Dendritic cell treated with granulocyte-macrophage colony-stimulating factor and Interleukin-4, amounts not matched to agents 40 ng/mL and 50 ng/mL, for 4 days (primary cell): ENCODE measurements around the gene NFATC3.
"Not testable (repeated sequence)": the region's sequence is repeated elsewhere in the genome, so short reads cannot be mapped to it uniquely, and the experiment has no call there.

Source experiments
- H3K27ac Mint-ChIP-seq: one replicate; pipeline ENCODE4 v1.8.0; 2022; ENCODE audit warnings: mild to moderate bottlenecking, mixed read lengths
- H3K27me3 Mint-ChIP-seq: one replicate; pipeline ENCODE4 v1.8.0; 2022; ENCODE audit warnings: mild to moderate bottlenecking, mixed read lengths
- H3K36me3 Mint-ChIP-seq: one replicate; pipeline ENCODE4 v1.8.0; 2022; ENCODE audit warnings: low read depth, mixed read lengths
- H3K4me1 Mint-ChIP-seq: one replicate; pipeline ENCODE4 v1.8.0; 2022; ENCODE audit warnings: low read depth, mixed read lengths
- H3K4me3 Mint-ChIP-seq: one replicate; pipeline ENCODE4 v1.8.0; 2022; ENCODE audit warnings: mild to moderate bottlenecking, moderate library complexity, mixed read lengths
- H3K9me3 Mint-ChIP-seq: one replicate; pipeline ENCODE4 v1.8.0; 2022; ENCODE audit warnings: mixed read lengths
- intact Hi-C: fragments of 100-400 bp; cut with micrococcal nuclease; formaldehyde crosslinking; loops from one replicate; pipeline ENCODE4 v1.15.0; 2022

NFATC3 gene

DNA sequence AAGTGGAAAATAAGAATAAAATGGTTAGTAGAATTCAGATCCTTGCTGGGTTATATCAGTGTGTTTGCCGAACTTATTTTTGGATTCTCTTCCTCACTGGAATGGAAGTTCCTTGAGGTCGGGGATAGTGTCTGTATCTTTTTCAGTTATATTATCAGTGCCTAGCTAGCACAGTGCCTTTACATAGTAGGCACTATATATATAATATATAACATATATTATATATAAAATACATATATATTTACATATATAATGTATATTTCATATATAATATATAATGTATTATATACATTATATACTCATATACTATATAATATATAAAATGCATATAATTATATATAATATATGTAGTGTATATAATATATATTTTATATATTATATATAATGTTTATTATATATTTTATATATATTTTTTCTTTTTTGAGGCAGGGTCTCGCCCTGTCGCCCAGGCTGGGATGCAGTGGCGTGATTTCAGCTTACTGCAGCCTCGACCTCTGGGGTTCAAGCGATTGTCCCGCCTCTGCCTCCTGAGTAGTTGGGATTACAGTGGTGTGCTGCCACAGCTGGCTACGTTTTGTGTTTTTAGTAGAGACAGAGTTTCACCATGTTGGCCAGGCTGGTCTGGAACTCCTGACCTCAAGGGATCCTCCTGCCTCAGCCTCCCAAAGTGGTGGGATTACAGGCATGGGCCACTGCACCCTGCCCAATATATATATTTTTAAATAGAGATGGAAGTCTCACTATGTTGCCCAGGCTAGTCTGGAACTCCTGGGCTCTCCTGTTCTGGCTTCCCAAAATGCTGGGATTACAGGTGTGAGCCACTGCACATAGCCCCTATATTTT lies 3.2 kb downstream of the NFATC3 start:
- H3K36me3 Mint-ChIP-seq: peaks cover 12% of the 10 kb centered on the region
- H3K4me3 Mint-ChIP-seq: no peak overlapping the region
- H3K27ac Mint-ChIP-seq: no peak overlapping the region
- H3K4me1 Mint-ChIP-seq: peaks cover 59% of the 10 kb centered on the region
- intact Hi-C loops: loop anchor here (5.0 kb wide), 1 partner anchor 281 kb away; the partner anchor contains the start of genes RANBP10 and TSNAXIP1
- no peaks in the 10 kb centered on the region for H3K27me3 Mint-ChIP-seq
- H3K9me3 Mint-ChIP-seq: no peaks in the 10 kb centered on the region

GRCh38 chr16:68089067-68089466 lies 3.9 kb downstream of the NFATC3 start:
- no peaks in the 10 kb centered on the region for H3K27me3 Mint-ChIP-seq
- intact Hi-C loops: loop anchor here (5.0 kb wide), 1 partner anchor 282 kb away; the partner anchor contains the start of genes RANBP10 and TSNAXIP1
- peaks cover 8% of the 10 kb centered on the region for H3K36me3 Mint-ChIP-seq
- H3K9me3 Mint-ChIP-seq: no peaks in the 10 kb centered on the region
- no peak overlapping the region for H3K27ac Mint-ChIP-seq
- peaks cover 54% of the 10 kb centered on the region for H3K4me1 Mint-ChIP-seq
- no peak overlapping the region for H3K4me3 Mint-ChIP-seq

GRCh38 chr16:68090130-68090529 lies 5.0 kb downstream of the NFATC3 start:
- no peaks in the 10 kb centered on the region for H3K27me3 Mint-ChIP-seq
- H3K4me1 Mint-ChIP-seq: peaks cover 61% of the 10 kb centered on the region
- H3K4me3 Mint-ChIP-seq: peak overlapping the region; percentile 42
- peak overlapping the region; percentile 37 for H3K27ac Mint-ChIP-seq
- peaks cover 8% of the 10 kb centered on the region for H3K36me3 Mint-ChIP-seq
- intact Hi-C loops: no loop called here
- H3K9me3 Mint-ChIP-seq: no peaks in the 10 kb centered on the region

DNA sequence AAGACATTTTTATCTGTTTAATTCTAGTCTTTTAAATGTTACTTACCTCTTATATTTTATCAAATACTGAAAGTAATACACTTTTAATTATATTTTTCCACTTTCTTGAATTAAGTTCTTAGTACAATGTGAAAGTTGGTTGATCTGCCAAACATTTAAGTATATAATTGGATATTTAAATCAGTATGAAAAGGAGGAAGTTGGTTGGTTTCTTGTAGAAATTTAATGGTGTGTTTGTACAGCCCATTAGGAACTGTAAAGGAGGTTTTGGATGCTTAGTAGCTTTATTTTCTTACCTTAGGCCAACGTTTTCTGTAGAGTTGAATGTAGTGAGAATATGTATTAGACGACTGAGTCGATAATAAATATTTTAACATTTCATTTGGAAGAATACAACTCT lies 5.4 kb downstream of the NFATC3 start:
- Mint-ChIP-seq H3K4me3 (no peak overlapping the region), H3K27me3 (no peaks in the 10 kb centered on the region), H3K9me3 (no peaks in the 10 kb centered on the region), H3K36me3 (peaks cover 8% of the 10 kb centered on the region), H3K4me1 (peaks cover 64% of the 10 kb centered on the region), H3K27ac (peak overlapping the region; percentile 37)
- intact Hi-C loops: no loop called here

DNA sequence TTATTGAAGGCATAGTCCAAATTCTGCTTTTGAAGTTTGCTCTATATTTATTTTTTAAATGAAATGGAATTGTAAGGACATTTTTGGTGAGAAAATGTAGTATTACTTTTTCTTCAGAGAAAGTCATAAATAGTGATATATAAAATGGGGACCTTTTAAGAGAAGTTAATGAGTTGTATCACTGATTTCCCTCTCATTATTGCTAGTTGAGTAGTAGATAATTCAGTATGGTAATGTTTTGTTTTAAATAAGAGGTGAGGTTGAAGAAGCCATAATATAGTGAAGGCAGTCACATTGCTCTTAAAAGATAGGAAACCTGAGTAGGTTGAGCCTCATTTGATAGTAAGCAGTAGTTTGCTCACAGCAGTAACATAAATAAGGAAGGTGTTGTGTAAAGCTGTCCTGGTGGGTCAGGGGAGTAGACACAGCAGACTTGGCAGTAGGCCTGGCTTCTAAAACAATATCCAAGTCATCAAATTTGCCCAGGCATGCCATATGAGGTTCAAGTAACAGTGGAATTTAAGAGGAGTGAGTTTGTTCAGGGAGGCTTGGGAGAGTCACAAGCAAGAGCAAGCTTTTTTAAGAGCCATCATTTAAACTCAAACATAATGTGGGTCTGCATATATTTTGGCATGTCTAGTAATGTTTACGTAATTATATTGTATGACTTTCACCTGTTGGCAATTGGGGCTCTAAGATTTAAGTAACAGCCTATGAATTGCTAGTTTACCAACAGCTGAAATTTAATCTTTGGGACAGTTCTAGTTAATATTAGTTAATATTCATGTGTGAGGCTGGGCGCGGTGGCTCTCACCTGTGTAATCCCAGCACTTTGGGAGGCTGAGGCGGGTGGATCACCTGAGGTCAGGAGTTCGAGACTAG lies 6.5 kb downstream of the NFATC3 start:
- Mint-ChIP-seq H3K4me3 (no peak overlapping the region), H3K27ac (no peak overlapping the region), H3K9me3 (no peaks in the 10 kb centered on the region), H3K36me3 (peaks cover 5% of the 10 kb centered on the region), H3K4me1 (peaks cover 74% of the 10 kb centered on the region), H3K27me3 (no peaks in the 10 kb centered on the region)
- intact Hi-C loops: no loop called here

DNA sequence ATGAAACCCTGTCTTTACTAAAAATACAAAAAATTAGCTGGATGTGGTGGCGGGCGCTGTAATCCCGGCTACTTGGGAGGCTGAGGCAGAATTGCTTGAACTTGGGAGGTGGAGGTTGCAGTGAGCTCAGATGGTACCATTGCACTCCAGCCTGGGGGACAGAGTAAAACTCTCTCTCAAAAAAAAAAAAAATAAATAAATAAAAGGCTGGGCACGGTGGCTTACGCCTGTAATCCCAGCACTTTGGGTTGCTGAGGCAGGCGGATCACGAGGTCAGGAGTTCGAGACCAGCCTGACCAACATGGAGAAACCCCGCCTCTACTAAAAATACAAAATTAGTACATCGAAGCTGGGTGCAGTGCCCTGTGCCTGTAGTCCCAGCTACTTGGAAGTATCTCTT lies 7.1 kb downstream of the NFATC3 start:
- H3K27ac Mint-ChIP-seq, H3K36me3 Mint-ChIP-seq, H3K9me3 Mint-ChIP-seq, intact Hi-C loops, H3K27me3 Mint-ChIP-seq, H3K4me3 Mint-ChIP-seq: not testable (repeated sequence)
- peaks cover 76% of the 10 kb centered on the region for H3K4me1 Mint-ChIP-seq

DNA sequence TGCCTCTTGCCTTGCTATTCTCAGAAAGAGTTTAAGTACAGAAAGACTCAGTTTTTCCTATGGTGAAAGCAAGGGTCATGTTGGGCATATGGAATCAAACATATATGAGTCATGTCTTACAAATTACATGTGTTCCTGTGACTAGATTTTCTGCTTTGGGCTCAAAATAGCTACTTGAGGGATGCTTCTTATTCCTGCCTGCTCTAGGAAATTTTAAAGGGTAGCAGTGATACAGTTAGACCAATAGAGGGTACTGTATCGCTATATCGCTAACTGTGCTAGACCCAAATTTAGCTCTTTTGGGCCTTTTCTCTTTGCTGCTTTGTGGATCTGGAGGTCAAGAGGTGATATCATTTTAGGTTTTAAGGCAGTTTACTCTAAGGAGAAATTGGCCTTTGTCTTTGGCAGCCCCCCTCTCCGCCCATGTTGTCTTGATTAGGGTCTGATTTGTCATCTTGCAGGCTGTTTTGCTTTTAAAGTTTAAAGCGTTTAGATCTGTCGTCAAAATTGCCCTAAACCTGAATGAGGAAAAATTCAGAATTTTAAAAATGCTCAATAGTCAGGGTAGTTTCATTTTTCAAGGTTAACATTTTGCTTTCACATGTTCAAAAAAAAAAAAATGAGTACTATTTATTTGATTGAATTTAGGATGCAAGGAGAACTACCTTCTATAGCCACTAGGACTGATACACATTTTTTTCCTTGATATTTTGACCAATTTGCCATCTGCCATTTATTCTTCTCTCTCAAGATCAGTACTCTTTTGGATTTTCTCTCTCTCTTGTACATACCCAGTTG lies 8.8 kb downstream of the NFATC3 start:
- H3K27me3 Mint-ChIP-seq: no peaks in the 10 kb centered on the region
- intact Hi-C loops: no loop called here
- H3K4me1 Mint-ChIP-seq: peaks cover 76% of the 10 kb centered on the region
- peaks cover 7% of the 10 kb centered on the region for H3K36me3 Mint-ChIP-seq
- no peak overlapping the region for H3K27ac Mint-ChIP-seq
- no peak overlapping the region for H3K4me3 Mint-ChIP-seq
- H3K9me3 Mint-ChIP-seq: no peaks in the 10 kb centered on the region

DNA sequence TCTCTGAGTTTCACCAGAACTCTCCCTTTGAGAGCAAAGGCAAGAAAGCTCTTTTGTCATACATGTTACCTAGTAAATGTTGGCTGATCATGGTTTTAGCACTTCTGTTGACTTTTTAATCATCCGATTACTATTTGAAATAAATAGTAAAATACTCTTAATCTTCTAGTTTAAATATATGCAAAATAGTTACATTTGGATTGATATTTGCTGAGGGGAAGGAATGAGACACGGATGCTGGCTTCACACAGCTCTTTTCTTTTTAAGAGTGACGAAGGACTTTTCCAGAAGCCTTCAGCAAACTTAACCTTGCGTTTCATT lies 9.4 kb downstream of the NFATC3 start:
- H3K36me3 Mint-ChIP-seq: peaks cover 7% of the 10 kb centered on the region
- intact Hi-C loops: no loop called here
- no peaks in the 10 kb centered on the region for H3K27me3 Mint-ChIP-seq
- H3K9me3 Mint-ChIP-seq: no peaks in the 10 kb centered on the region
- no peak overlapping the region for H3K27ac Mint-ChIP-seq
- H3K4me1 Mint-ChIP-seq: peaks cover 74% of the 10 kb centered on the region
- no peak overlapping the region for H3K4me3 Mint-ChIP-seq

DNA sequence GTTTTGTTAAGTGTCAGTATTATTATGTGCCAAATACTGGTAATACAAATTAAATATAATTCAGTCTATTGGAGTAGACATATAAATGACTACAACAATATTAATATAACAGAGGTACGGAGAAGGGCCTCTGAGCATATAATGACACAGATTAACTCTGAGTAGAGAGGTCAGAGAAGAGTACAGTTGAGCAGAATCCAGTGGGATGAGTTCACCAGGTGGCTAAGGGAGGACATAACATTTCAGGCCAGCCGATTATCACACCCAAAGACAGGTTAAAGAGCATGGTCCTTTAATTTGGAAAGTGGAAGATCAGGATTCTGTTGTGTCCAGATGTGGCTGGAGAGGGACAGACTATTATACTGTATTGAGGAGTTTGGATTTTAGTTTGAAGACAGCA lies 11.3 kb downstream of the NFATC3 start:
- Mint-ChIP-seq H3K9me3 (no peaks in the 10 kb centered on the region), H3K4me3 (no peak overlapping the region), H3K27ac (no peak overlapping the region), H3K36me3 (peaks cover 7% of the 10 kb centered on the region), H3K27me3 (no peaks in the 10 kb centered on the region), H3K4me1 (peaks cover 63% of the 10 kb centered on the region)
- intact Hi-C loops: no loop called here

GRCh38 chr16:68097088-68097487 lies 11.9 kb downstream of the NFATC3 start:
- no peak overlapping the region for H3K27ac Mint-ChIP-seq
- no peaks in the 10 kb centered on the region for H3K27me3 Mint-ChIP-seq
- H3K4me1 Mint-ChIP-seq: peaks cover 58% of the 10 kb centered on the region
- intact Hi-C loops: no loop called here
- H3K9me3 Mint-ChIP-seq: no peaks in the 10 kb centered on the region
- H3K4me3 Mint-ChIP-seq: no peak overlapping the region
- peaks cover 8% of the 10 kb centered on the region for H3K36me3 Mint-ChIP-seq

DNA sequence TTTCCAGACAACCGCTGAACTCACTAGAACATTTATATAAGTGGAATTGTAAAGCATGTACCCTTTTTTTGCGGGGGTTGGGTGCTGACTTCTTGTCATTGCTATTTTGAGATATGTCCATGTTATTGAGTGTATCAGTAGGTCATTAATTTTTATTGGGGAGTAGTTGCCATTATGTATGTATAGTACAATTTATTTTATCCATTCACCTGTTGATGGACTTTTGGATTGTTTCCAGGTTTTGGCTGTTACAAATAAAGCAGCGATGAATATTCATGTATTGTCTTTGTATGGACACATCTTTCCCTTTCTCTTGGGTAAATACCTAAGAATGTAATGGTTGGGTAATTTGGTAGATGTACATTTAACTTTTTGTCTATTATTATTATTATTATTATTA lies 12.7 kb downstream of the NFATC3 start:
- Mint-ChIP-seq H3K27ac (no peak overlapping the region), H3K9me3 (no peaks in the 10 kb centered on the region), H3K4me1 (peaks cover 60% of the 10 kb centered on the region), H3K27me3 (no peaks in the 10 kb centered on the region), H3K4me3 (no peak overlapping the region), H3K36me3 (peaks cover 13% of the 10 kb centered on the region)
- intact Hi-C loops: no loop called here

DNA sequence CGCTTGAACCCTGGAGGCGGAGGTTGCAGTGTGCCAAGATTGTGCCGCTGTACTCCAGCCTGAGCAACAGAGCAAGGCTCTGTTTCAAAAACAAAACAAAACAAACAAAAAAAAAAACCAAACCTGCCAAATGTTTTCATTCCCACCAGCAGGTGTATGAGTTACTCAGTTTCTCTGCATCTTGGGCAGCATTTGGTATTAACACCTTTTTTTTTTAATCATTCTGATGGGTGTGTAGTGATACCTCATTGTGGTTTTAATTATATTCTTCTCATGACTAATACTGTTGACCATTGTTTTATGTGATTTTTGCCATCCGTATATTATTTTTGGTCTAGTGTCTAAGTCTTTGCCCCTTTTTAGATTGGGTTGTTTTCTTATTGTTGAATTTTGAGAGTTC lies 15.3 kb downstream of the NFATC3 start:
- H3K27ac Mint-ChIP-seq: peak overlapping the region; percentile 20
- H3K36me3 Mint-ChIP-seq: peaks cover 23% of the 10 kb centered on the region
- peaks cover 50% of the 10 kb centered on the region for H3K4me1 Mint-ChIP-seq
- H3K27me3 Mint-ChIP-seq: no peaks in the 10 kb centered on the region
- H3K4me3 Mint-ChIP-seq: no peak overlapping the region
- H3K9me3 Mint-ChIP-seq: no peaks in the 10 kb centered on the region
- intact Hi-C loops: no loop called here

- peaks cover 49% of the 10 kb centered on the region for H3K4me1 Mint-ChIP-seq
- H3K27ac Mint-ChIP-seq: no peak overlapping the region
- intact Hi-C loops: no loop called here
- peaks cover 28% of the 10 kb centered on the region for H3K9me3 Mint-ChIP-seq
- peaks cover 32% of the 10 kb centered on the region for H3K36me3 Mint-ChIP-seq
- no peaks in the 10 kb centered on the region for H3K27me3 Mint-ChIP-seq
- no peak overlapping the region for H3K4me3 Mint-ChIP-seq
Measured at GRCh38 chr16:68105611-68106010, 20.4 kb downstream of the NFATC3 start.
